Sigmoid colon (tissue), 4 donors: Measurements from ENCODE around the gene IL31.

Source experiments
- EP300 ChIP-seq, 4 donors: sonication (generic); formaldehyde crosslinking; IDR thresholded peaks; one replicate each; pipeline ENCODE4 v1.6.1; 2017; ENCODE audit warnings: antibody characterized with exemption in 4 of 4
- POLR2AphosphoS5 ChIP-seq, 4 donors: sonication (generic); formaldehyde crosslinking; IDR thresholded peaks; one replicate each; pipeline ENCODE4 v1.6.1; 2017; ENCODE audit warnings: antibody characterized with exemption in 4 of 4
- TF ChIP-seq, protein P1 (sequence below), 4 experiments: fragments of 450-650 bp in 3 of 4; fragments of 200-600 bp in 1 of 4; IDR thresholded peaks; one replicate each; pipeline ENCODE4 v1.5.1; 2016 to 2019; ENCODE audit warnings: antibody characterized with exemption in 4 of 4, mild to moderate bottlenecking in 3 of 4, moderate library complexity in 2 of 4

DNA sequence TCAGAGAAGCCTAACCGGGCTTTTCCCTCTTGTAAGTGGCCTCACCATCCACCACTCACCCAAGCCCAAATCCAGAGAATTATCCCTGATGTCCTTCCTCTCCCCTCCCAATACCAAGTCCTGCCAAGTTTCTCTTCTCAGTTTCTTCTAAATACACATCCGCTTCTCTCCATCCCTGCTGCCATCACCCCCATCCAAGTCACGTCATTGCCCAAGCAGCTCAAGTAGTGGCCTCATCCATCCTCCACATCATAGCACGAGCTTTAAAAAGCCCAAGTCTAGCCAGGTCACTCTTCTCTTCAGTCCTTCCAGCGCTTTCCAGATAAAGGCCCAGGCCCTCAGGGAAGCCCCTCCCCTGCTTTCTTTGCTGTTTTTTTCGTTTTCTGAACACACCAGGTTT lies 25.4 kb downstream of the IL31 start:
- TF ChIP-seq, protein P1, sequence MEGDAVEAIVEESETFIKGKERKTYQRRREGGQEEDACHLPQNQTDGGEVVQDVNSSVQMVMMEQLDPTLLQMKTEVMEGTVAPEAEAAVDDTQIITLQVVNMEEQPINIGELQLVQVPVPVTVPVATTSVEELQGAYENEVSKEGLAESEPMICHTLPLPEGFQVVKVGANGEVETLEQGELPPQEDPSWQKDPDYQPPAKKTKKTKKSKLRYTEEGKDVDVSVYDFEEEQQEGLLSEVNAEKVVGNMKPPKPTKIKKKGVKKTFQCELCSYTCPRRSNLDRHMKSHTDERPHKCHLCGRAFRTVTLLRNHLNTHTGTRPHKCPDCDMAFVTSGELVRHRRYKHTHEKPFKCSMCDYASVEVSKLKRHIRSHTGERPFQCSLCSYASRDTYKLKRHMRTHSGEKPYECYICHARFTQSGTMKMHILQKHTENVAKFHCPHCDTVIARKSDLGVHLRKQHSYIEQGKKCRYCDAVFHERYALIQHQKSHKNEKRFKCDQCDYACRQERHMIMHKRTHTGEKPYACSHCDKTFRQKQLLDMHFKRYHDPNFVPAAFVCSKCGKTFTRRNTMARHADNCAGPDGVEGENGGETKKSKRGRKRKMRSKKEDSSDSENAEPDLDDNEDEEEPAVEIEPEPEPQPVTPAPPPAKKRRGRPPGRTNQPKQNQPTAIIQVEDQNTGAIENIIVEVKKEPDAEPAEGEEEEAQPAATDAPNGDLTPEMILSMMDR (IDR thresholded peaks at IDR 0.05): no peak
- TF ChIP-seq POLR2AphosphoS5 (IDR thresholded peaks at IDR 0.05) (peak in 1 of 4 donors; percentile 10), EP300 (IDR thresholded peaks at IDR 0.05) (no peak)
